Islet of Langerhans (tissue), 1 donor: ENCODE results near the gene SUSD4.
"Not testable (repeated sequence)": the region's sequence is repeated elsewhere in the genome, so short reads cannot be mapped to it uniquely, and the experiment has no call there.

ENCODE experiments used
- FAIRE-seq: peaks from one replicate; lab custom pipeline; 2011; peaks lifted over from hg19 to GRCh38; lab: Jason Lieb, UNC

SUSD4 gene, protein sequence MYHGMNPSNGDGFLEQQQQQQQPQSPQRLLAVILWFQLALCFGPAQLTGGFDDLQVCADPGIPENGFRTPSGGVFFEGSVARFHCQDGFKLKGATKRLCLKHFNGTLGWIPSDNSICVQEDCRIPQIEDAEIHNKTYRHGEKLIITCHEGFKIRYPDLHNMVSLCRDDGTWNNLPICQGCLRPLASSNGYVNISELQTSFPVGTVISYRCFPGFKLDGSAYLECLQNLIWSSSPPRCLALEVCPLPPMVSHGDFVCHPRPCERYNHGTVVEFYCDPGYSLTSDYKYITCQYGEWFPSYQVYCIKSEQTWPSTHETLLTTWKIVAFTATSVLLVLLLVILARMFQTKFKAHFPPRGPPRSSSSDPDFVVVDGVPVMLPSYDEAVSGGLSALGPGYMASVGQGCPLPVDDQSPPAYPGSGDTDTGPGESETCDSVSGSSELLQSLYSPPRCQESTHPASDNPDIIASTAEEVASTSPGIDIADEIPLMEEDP

DNA sequence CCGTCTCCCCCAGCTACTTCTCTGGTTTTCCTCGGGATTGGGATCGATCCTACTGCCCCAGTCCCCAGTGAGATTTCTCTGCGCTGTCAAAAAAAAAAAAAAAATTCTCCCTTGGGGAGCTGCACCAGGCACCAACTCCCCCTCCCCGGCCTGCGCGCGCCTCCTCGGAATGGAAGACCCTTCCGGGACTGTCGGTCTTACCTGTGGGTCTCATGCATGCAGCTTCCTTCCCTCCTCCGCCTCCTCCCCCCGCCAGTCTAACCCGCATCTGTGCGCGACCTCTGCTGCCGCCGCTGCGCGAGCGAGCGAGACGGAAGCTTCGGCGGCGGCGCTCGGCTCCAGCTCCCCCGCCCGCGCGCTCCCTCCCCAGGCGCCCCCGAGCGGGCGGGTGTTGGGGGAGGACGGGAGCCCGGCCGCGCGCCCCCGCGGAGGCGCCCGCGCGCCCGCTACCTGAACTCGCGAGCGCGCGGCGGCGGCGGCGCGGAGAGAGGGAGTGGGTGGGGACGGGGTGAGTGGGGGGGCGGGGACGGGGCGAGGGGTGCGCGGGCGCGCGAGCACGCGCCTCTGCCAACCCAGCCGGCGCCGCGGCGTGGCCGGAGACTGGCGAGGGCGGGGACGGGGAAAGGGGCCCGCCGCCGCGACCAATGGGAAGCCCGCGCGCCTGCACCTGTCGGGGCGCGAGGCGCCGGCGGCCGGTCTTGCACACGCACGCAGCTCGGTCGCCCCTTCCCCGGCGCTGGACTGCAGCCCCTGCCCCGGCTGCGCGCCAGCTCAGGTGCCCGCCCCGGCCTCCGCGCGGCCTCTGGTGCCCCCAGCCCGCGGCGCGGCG is at the start of gene SUSD4:
TSS of gene SUSD4 (minus strand) at position 321 of the 829 bp plus-strand sequence. CDS start 751 bp downstream, outside the sequence.
- no peak for FAIRE-seq

DNA sequence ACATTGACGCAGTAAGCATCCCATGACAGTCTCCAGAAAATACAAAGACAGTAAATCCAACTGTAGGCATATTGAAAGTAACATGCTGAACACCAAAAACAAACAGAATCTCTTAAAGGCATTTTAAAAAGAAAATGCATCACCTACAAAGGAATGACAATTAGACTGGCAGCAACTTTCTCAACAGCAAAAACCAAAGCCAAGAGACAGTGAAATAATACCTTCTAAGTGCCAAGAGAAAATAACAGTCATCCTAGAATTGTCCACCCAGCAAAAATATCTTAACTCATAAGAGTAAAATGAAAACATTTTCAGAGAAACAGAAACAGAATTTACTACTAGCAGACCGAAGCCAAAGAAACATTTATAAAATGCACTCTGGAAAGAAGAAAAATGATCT is 49.2 kb upstream of the SUSD4 start:
- FAIRE-seq: no peak

DNA sequence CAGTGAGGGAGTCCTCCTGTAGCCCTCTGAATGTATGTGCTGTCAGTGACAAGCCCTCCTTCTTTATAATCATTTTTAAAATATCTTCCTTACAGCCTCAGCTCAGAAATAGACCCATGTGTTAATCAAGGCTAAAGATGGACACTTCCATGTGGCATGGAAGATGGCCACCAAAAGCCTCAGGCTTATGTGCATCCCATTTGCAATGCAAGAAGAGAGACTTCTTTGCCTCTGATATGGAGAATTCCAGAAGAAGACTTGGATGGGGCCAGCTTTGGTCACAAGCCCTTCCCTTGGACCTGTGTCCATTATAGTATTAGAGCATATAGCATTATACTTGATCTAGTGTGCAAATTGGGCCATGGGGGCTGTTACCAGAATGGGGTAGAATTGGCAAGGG is 47.7 kb upstream of the SUSD4 start:
- no peak for FAIRE-seq

DNA sequence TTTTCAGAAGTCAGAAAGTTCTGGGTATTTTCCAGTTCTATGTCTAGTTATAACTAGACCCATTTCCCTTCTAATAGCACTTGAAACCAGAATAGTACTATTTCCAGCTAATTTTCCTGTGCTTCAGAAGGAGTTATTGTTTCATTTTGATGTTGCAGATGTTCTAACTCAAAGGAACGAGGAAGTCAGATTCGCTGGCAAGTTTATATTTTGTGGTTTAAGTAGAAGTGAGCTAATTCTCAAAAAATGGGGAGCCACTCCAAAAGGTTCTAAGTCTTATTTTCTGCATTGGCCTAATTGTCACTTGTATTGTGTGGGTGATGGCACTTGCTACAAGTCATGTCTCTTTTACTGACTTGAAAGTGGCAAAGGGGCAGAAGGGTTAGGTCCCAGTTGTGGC is 47.3 kb upstream of the SUSD4 start:
- no peak for FAIRE-seq

DNA sequence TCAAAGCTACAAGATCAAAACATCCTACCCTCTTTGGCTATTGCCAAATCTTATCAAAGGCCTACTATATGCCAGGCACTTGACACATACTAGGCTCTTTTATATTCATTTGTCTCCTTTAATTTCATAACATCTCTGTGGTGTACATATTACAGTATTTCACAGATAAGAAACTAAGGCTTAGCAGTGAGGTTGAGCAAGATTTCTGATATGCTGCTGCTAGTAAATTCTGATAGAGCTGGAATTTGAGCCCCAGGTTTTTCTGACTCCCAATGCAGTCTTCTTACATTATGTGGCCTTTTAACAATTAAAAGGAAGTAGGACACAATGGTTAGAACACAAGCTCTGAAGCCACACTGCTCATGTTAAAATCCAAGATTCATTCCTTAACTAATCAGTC is 46.1 kb upstream of the SUSD4 start:
- FAIRE-seq: no peak

DNA sequence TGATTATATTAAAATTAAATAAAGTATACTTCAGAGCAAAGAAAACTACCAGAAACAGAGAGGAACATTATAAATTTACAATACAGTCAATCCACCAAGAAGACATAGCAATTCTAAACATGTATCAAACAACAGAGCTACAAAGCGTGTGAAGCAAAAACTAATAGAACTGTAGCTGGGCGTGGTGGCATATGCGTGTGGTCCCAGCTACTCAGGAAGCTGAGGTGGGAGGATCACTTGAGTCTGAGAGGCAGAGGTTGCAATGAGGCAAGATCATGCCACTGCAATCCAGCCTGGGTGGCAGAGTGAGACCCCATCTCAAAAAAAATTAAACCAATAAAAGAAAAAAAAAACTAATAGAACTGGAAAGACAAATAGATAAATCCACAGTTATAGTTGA is 41.5 kb upstream of the SUSD4 start:
- FAIRE-seq: no peak

DNA sequence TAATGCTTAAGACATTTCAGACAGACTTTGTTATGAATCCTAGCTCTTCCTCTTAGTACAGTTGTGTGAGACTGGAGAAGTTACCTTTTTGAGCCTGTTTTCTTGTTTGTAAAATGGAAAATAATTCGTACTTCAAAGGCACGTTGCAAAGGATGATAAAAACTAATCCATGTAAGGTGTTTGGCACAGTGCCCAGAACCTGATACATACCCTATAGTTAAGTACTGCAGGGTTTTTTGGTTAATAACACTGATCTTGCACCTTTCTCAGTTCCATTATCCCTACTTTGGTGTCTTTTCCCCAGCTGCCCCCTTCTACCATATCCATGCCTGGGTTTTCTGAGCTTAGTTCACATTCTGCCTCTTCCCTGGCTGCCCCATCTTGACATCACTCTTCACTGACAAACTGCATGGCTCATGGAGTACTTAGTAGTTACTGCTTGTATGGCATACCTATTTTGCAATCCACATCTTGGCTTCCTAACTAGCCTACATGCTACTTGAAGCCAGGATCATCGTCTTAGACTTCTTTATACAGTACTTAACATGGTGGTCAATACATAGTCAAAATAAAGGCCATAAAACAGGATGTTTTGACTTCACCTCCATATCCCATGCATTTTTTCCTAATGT is 39.3 kb upstream of the SUSD4 start:
- FAIRE-seq: no peak

DNA sequence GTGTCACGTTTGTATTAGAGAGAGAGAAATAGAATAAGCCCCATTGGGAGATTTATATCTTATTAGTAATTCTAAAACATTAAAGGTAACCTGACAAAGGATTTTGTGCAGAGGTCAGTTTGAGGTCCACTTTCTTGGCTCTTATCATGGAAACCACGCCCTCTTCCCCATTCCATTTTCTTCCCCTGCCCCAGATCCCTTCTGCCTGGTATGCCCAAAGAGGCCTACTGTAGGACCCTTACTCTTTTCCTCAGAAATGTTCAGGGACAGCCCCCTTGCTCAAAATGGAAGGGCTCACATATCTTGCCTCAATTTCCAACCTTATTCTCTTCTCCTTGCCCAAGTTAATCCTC is 38.8 kb upstream of the SUSD4 start:
- FAIRE-seq: no peak

DNA sequence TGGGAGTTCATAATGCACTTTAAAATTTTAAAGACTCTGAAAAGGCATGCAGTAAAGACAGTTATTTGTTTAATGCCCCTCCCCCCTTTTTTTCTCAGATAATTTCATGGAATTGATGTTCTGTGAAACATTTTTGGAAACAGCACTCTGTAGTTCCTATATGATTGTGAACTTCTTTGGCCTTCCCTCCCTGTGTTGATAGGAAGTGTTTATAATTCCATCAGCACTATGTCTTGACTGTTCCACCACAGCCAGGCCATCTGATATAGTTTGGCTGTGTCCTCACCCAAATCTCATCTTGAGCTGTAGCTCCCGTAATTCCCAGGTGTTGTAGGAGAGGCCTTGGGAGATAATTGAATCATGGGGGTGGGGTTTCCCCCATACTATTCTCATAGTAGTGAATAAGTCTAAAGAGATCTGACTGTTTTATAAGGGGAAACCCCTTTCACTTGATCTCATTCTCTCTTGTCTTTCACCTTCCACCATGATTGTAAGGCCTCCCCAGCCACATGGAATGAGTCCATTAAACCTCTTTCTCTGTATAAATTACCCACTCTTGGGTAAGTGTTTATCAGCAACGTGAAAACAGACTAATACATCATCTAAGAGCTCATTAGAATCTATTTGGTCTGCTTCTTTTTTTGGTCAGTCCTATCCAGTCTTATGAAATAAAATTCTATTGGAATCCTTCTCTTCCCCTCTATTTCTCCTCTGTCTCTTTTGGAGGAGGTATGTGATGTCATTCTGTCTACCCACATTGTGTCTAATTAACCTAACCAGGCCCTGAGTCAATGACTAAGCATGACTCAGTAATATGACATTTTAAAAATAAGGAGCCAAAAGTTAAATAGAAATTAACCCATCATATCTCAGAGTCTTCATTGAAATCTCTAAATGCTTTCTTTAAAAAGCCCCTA is 38.2 kb upstream of the SUSD4 start:
- FAIRE-seq: peak; percentile 72

DNA sequence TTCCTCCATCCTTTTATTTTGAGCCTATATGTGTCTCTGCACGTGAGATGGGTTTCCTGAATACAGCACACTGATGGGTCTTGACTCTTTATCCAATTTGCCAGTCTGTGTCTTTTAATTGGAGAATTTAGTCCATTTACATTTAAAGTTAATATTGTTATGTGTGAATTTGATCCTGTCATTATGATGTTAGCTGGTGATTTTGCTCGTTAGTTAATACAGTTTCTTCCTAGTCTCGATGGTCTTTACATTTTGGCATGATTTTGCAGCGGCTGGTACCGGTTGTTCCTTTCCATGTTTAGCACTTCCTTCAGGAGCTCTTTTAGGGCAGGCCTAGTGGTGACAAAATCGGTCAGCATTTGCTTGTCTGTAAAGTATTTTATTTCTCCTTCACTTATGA is 35.4 kb upstream of the SUSD4 start:
- FAIRE-seq: not testable (repeated sequence)

DNA sequence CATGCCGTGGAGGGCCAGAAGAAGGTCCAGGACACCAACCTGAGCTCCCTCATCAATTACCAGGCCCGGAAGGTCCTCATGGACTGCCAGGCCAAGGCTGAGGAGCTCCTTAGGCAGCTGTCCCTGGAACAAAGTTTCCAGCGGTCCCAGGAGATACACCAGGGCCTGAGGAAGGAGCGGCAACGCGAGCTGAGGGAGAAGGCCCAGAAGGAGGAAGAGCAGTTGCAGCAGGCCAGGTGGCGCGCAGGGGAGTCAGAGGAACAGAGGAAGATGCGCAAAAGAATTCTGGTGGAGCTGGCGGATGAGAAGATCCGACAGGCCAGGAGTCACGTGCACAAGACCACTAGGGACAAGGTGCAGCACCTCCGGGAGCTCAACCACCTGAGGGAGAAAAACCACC is 30.7 kb upstream of the SUSD4 start:
- FAIRE-seq: no peak

DNA sequence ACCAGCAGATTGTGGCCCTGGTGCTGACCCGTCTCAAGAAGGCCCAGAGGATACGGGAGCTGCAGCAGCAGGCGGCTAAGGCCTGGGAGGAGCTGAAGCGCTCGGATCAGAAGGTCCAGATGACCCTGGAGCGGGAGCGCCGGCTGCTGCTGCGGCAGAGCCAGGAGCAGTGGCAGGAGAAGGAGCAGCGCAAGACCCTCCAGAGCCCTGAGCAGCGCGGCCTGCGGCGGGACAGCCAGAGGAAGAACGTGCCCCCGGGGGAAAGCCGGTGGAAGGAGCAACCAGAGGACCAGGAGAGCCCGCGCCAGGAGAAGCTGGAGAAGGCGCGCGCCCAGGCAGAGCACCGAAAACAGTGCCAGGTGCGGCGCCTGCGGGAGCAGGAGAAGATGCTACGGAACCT is 30.3 kb upstream of the SUSD4 start:
- FAIRE-seq: no peak

DNA sequence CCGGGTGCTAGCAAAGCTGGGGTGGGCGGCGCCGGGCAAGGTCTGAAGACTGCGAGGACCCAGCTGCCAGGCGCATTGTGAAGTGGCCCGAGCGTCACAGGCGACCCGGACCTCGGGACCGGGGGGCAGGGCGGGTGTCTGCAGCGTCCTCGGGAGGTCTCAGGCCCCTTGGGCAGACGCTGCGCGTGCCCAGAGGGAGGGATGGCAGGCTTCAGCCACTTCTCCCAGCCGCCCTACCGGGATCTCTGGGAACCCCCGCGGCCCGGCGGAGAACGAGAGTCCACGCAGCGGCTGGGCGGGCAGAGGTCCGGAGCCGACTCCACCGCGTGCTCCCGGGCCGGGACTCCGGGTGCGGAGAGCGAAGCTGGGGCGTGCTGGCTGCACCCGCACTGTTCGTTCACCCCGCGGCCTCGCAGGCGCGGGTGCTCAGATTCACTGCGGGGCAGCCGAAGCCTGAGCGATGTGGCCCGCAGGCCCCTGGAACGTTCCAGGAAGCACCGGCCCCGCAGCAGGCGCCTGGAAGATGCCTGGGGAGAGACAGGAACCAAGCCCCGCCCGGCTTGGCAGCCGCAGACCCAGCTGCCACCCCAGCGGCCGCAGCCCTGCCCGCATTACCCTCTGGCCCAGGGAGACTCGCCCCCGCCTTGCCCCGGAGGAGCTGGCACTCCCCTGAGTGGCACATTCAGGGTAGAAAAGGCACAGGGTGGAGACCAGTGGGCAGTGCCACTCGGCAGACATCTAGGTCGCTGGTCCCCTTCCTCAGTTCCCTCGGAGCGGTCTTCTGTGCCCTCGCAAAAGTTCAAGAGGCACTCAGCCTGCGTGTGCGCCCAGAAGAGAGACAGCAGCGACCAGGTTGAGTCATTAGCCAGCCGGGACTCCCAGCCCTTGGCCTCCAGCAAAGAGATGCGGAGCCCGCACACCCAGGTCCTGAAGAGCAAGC is 29.6 kb upstream of the SUSD4 start, which contains the start of gene CCDC185:
TSS of gene CCDC185 (plus strand) at position 141 of the 940 bp plus-strand sequence. CDS start at position 202, 61 bp downstream.
- no peak for FAIRE-seq

DNA sequence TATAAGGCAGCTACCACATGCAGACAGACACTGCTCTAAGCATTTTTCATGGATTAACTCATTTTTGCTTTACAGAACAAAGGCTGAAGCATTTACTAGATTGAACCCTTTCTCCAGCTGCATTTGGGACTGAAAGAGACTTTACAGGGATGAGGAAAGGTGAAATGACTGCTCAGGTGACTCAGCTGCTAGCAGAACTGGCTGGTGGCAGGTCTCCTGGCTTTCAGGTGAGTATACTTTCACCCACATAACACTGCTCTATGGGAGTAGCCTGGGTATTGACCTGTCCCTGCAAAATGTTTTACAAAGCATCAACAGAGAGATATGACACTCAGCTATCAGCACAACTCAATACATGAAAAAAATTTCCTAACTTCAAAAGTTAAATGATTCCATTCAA is 26.6 kb upstream of the SUSD4 start:
- no peak for FAIRE-seq

DNA sequence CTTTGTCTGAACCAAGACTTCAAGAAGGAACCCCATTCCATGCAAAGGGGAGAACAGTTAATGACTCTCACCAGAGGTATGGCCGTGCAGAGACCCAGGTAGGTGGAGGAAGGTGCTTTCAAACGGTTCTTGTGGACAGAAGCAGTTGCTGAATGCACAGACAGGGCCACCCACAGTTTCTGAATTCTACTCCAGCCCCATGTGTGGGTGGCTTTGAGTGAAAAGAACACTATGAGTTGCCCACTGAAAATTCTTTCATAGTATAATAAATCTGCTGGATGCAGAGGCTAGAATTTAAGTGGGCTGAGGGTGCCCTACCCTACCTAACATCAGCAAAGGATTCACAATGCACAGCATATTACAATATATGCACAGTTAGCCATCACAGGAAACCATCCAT is 22.0 kb upstream of the SUSD4 start:
- no peak for FAIRE-seq

DNA sequence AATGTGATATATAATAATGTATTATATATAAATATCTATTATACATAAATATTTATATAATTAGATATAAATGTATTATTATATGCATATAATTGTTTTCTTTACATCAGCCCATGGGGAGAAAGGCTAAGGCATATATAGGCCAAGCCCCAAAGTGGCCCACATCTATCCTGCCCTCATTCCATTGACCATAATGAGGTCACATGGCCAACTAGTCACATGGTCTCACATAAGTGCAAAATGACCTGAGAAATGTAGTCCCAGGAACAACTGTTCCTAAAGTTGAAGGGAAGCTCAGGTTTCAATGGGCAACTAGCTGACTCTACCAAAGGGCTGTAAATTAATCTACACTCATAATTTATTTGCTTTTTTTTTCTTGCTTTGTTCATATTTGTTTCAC is 14.8 kb upstream of the SUSD4 start:
- FAIRE-seq: no peak

DNA sequence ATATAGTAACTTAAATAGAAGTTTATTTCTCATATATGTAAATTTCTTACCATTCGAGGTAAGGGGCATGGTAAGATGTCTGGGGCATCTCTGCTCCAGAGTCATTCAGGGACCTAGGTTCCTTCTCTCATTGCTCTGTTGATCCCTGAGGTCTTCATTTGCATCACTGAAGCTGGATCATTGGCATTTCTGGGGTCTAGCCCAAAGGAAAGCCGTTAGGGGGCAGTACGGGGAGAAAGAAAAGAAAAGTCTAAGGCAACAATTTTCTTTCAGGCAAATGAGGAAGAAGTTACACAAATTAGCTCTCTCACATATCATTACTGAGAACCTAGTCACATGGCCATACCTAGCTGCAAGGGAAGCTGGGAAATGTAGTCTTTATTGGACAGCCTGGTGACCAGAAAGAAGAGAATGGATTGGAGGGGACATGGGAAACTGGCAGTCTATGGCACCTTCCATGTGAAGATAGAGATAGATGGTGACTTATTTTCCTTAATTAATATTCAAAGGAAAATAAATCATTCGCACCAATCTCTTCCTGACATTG is 10.2 kb upstream of the SUSD4 start:
- FAIRE-seq: no peak

DNA sequence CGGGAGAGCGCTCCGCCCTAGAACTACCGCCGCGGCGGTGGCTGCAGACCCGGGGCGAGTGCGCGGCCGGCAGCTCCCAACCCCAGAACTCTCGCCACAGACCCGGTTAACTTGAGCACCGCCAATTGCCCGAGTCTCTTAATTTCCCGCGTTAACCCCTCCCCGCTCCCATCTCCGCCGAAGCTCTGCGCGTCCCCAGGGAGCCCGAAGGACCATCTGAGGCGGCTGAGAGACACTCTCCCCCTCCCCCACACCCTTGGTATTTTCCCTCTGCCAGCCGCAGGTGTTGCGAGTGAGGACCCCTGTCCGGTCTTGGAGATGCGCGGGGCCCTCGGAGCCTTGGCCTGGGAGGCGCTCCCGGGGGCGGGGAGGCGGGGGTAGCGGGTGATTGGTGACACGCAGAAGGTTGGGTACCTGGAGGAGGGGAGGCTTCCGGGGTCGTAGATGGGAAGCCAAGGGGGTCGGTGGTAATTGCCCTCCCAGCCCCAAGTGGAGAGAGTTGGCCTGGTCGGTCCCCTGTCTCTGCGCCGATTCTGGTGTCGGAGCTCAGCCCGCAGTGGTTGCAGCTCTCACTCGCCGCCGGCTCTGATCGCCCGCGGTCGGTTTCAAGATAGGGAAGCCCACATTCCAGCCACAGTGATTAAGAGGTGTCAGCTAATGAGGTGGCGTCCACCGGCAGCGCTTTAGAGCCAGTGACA is 858 bp upstream of the SUSD4 start:
- no peak for FAIRE-seq

DNA sequence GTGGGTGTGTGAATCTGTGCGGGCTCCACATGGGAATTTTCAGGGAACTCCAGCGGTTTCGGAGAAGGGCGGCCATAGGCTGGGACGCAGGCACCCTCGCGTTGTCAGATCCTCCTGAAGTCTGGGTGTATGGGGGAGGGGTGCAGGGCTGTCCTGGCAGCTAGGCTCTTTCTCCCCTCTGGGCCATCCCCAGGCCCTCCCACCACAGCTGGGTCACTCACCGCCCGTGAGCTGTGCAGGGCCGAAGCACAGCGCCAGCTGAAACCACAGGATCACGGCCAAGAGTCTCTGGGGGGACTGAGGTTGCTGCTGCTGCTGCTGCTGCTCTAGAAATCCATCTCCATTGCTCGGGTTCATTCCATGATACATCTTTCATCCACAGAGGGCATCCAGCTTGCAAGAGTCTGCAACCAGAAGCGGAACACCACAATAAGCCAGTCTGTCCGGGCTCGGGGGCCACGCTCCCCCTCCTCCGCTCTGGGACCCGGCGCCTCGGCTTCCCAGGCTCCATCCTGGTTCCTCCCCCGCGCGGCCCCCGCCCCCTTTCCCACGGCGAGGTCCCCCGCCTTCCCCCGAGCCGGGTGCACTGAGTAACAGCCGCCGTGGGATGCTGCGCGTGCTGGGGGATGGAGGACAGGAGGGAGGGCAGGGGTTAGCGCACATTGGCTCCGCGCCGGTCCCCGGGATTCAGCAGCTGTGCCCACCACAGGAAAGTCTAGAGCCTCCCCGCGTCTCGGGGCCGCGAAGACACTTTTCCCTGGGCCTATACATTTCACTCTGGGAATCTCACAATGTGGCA is 720 bp downstream of the SUSD4 start:
- FAIRE-seq: no peak
